HG03045 (cell line): ENCODE results near the gene ANKRD24.
"Not testable (repeated sequence)": the region's sequence is repeated elsewhere in the genome, so short reads cannot be mapped to it uniquely, and the experiment has no call there.

Source experiments
- ATAC-seq: cut with Tn5 transposase; IDR thresholded peaks from one replicate; pipeline ENCODE4 v1.9.1; 2021; ENCODE audit warnings: mild to moderate bottlenecking, moderate library complexity; ENCODE audit not compliant: unreplicated experiment

Gene ANKRD24

GRCh38 chr19:4267901-4268815, 85.7 kb downstream of the ANKRD24 start:
- ATAC-seq, result no peak

DNA sequence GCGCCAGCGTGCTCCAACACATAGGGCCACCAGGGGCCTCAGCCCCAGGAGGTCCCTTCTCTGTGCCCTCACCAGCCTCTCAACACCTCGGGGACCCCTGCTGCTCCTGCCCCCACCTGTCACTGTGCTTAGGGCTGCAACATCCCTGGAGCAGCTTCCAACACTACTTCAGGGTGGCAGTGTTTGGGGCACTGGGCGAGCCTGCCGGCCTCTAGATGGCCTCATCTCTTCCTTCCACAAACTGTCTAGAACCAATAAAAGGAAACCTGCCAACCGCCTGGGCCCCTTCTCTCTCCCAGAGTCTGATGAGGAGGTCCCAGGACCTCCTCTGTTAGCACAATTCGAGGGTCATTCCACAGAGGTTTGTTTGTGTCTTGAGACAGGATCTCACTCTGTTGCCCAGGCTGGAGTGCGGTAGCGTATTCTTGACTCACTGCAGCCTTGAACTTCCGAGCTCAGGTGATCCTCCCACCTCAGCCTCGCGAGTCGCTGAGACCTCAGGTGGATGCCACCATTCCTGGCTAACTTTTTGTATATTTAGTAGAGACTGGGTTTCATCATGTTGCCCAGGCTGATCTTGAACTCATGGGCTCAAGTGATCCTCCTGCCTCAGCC, 86.4 kb downstream of the ANKRD24 start:
- no peak for ATAC-seq

- ATAC-seq, result no peak
Observed at GRCh38 chr19:4272894-4273293, 90.4 kb downstream of the ANKRD24 start.

DNA sequence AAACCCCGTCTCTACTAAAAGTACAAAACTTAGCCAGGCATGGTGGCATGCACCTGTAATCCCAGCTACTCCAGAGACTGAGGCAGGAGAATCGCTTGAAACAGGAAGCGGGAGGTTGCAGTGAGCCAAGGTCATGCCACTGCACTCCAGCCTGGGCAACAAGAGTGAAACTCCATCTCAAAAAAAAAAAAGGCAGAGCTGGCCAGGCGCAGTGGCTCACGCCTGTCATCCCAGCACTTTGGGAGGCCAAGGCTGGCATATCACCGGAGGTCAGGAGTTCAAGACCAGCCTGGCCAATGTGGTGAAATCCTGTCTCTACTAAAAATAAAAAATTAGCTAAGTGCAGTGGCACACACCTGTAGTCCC, 91.8 kb downstream of the ANKRD24 start:
- ATAC-seq, result not testable (repeated sequence)
